HepG2 (cell line): ENCODE data around the gene OGFOD3. TPM values are rescaled to one million over a fixed set of nuclear protein-coding genes. Genes with fewer than 3 reads are reported as not detected.
A peak's percentile ranks its signal among the peaks of the same experiment; 100 is the strongest.

ENCODE experiments used
- ATAC-seq: fragments of 200-7000 bp; cut with Tn5 transposase; 3 replicates; pipeline ENCODE4 v1.9.1; 2020; ENCODE audit warnings: mild to moderate bottlenecking, moderate library complexity
- BruUV-seq: library from RNA; stranded (reverse); fragments of 400-500 nt; replicated peaks from 2 replicates; lab custom pipeline; 2021; lab: Mats Ljungman, UMichigan
- CTCF ChIA-PET: fragments of 300-600 bp; formaldehyde crosslinking; extraction: SDS; loops from one replicate; lab custom pipeline; 2021; ENCODE audit warnings: low total read pairs, inconsistent platforms, low intra/inter-chr PET ratio; lab: Yijun Ruan, JAX
- POLR2A ChIA-PET: fragments of 350-600 bp; sonication (Branson Sonifier 250); formaldehyde crosslinking; loops from one replicate; lab custom pipeline; 2020; ENCODE audit warnings: antibody characterized with exemption, inconsistent platforms; lab: Yijun Ruan, JAX
- DNase-seq: peaks from one replicate; pipeline ENCODE4 v3.0.0-alpha.2; 2015; ENCODE audit warnings: low spot score
- FAIRE-seq: peaks from 3 replicates; lab custom pipeline; 2011; peaks lifted over from hg19 to GRCh38; lab: Jason Lieb, UNC
- H2AFZ ChIP-seq: one replicate; pipeline ENCODE4 v1.6.1; 2011; ENCODE audit warnings: low read length, inconsistent platforms
- H3K27ac ChIP-seq: fragments of 300-600 bp; 3 replicates; pipeline ENCODE4 v1.8.0; 2011; ENCODE audit warnings: mixed run types, mild to moderate bottlenecking, mixed read lengths, low read length, inconsistent platforms; ENCODE audit not compliant: insufficient read depth; ENCODE audit errors: extremely low read length
- H3K27me3 ChIP-seq, 2 experiments: fragments of 200-600 bp in 1 of 2; 2 replicates in 1 of 2; 3 replicates in 1 of 2; pipeline versions ENCODE4 v1.6.0 to v1.8.0; 2011; ENCODE audit warnings: low read length in 2 of 2, mild to moderate bottlenecking in 2 of 2, moderate library complexity in 2 of 2, inconsistent platforms in 1 of 2; ENCODE audit not compliant: insufficient read depth in 2 of 2, control insufficient read depth in 1 of 2
- H3K36me3 ChIP-seq, 2 experiments: fragments of 200-600 bp in 1 of 2; replicated peaks in 1 of 2; 2 replicates in 1 of 2; 3 replicates in 1 of 2; pipeline versions ENCODE4 v1.5.1 to v1.8.0; 2011; ENCODE audit warnings: low read length in 2 of 2, inconsistent platforms in 1 of 2; ENCODE audit not compliant: insufficient read depth in 2 of 2, control insufficient read depth in 1 of 2
- H3K4me1 ChIP-seq: 2 replicates; pipeline ENCODE4 v1.5.1; 2012; ENCODE audit warnings: low read length, inconsistent platforms; ENCODE audit not compliant: insufficient read depth
- H3K4me2 ChIP-seq: 2 replicates; pipeline ENCODE4 v1.6.0; 2011; ENCODE audit warnings: low read depth, low read length, inconsistent platforms
- H3K4me3 ChIP-seq, 3 experiments: fragments of 200-600 bp in 1 of 3; sonication (generic), shearing (Covaris generic) in 1 of 3; replicated peaks in 1 of 3; 2 replicates each; pipeline ENCODE4 v1.5.1; 2011 to 2016; ENCODE audit warnings: low read length in 3 of 3, inconsistent platforms in 2 of 3, low read depth in 2 of 3, mild to moderate bottlenecking in 2 of 3, control low read depth in 1 of 3, mixed read lengths in 1 of 3; ENCODE audit not compliant: insufficient read depth in 1 of 3
- H3K79me2 ChIP-seq: one replicate; pipeline ENCODE4 v1.6.1; 2011; ENCODE audit warnings: low read length, inconsistent platforms; ENCODE audit not compliant: insufficient read depth
- H3K9ac ChIP-seq: 2 replicates; pipeline ENCODE4 v1.6.0; 2011; ENCODE audit warnings: mild to moderate bottlenecking, low read depth, low read length, inconsistent platforms; ENCODE audit not compliant: insufficient read depth
- H3K9me3 ChIP-seq: 2 replicates; pipeline ENCODE4 v1.5.1; 2012; ENCODE audit warnings: mild to moderate bottlenecking, low read length
- H4K20me1 ChIP-seq: 2 replicates; pipeline ENCODE4 v1.6.0; 2011; ENCODE audit warnings: inconsistent platforms, mild to moderate bottlenecking, low read length, moderate library complexity; ENCODE audit not compliant: insufficient read depth
- AGO2 ChIP-seq: fragments of 200-400 bp; formaldehyde crosslinking; optimal IDR thresholded peaks from 2 replicates; pipeline ENCODE3; 2017; ENCODE audit warnings: mild to moderate bottlenecking, low read depth, low read length, moderate library complexity
- GTF2F1 ChIP-seq: fragments of 150-350 bp; IDR thresholded peaks from 2 replicates; pipeline ENCODE4 v1.6.1; 2014; ENCODE audit warnings: low read length
- HNRNPL ChIP-seq: fragments of 200-400 bp; formaldehyde crosslinking; IDR thresholded peaks from 2 replicates; pipeline ENCODE4 v1.6.1; 2017; ENCODE audit warnings: mild to moderate bottlenecking, low read depth, low read length
- KLF15 ChIP-seq: sonication (generic); formaldehyde crosslinking; IDR thresholded peaks from 2 replicates; pipeline ENCODE4 v1.8.1; 2023; ENCODE audit warnings: borderline replicate concordance, mild to moderate bottlenecking, inconsistent platforms, missing genetic modification reagents, mixed read lengths
- LCORL ChIP-seq, 2 experiments: fragments of 450-650 bp in 1 of 2; sonication (generic) in 1 of 2; formaldehyde crosslinking in 1 of 2; IDR thresholded peaks; 2 replicates each; pipeline versions ENCODE4 v1.5.0 to v1.6.1; 2017 to 2020; ENCODE audit warnings: antibody characterized with exemption in 1 of 2, missing genetic modification reagents in 1 of 2
- RBAK ChIP-seq: sonication (generic); formaldehyde crosslinking; IDR thresholded peaks from 2 replicates; pipeline ENCODE4 v1.5.1; 2020; ENCODE audit warnings: mild to moderate bottlenecking, missing genetic modification reagents
- RBFOX2 ChIP-seq: fragments of 200-400 bp; formaldehyde crosslinking; IDR thresholded peaks from 2 replicates; pipeline ENCODE4 v1.6.1; 2017; ENCODE audit warnings: low read depth, mild to moderate bottlenecking, low read length
- SNAI1 ChIP-seq: sonication (generic); formaldehyde crosslinking; IDR thresholded peaks from 2 replicates; pipeline ENCODE4 v1.5.0; 2020; ENCODE audit warnings: mild to moderate bottlenecking, missing genetic modification reagents, borderline replicate concordance
- ZBTB7B ChIP-seq: sonication (generic); formaldehyde crosslinking; IDR thresholded peaks from 2 replicates; pipeline ENCODE4 v1.4.0; 2020; ENCODE audit warnings: missing genetic modification reagents
- ZNF280B ChIP-seq: sonication (generic); formaldehyde crosslinking; IDR thresholded peaks from 2 replicates; pipeline ENCODE4 v1.5.0; 2020; ENCODE audit warnings: missing genetic modification reagents, mild to moderate bottlenecking, borderline replicate concordance
- ZNF362 ChIP-seq: sonication (generic); formaldehyde crosslinking; IDR thresholded peaks from 2 replicates; pipeline ENCODE4 v1.4.0; 2020; ENCODE audit warnings: missing genetic modification reagents, mild to moderate bottlenecking, borderline replicate concordance
- ZNF570 ChIP-seq: sonication (generic); formaldehyde crosslinking; IDR thresholded peaks from 2 replicates; pipeline ENCODE4 v1.4.0; 2020; ENCODE audit warnings: mild to moderate bottlenecking, missing genetic modification reagents, borderline replicate concordance
- ZNF788 ChIP-seq: sonication (generic); formaldehyde crosslinking; IDR thresholded peaks from 2 replicates; pipeline ENCODE4 v1.5.0; 2020; ENCODE audit warnings: mild to moderate bottlenecking, missing genetic modification reagents, borderline replicate concordance
- WGBS: methylation state at CpG from one replicate; pipeline ENCODE4 v1.1.6; 2017; ENCODE audit warnings: low lambda C conversion rate; 5-methylcytosine and 5-hydroxymethylcytosine counted together
- in situ Hi-C: cut with HindIII; loops from 2 replicates; pipeline ENCODE4 v1.10.0; 2017; ENCODE audit warnings: low pct_unique_long_range_greater_than_20kb; ENCODE audit not compliant: extremely low pct_ligation_motif_present
- intact Hi-C: fragments of 100-400 bp; cut with micrococcal nuclease; formaldehyde crosslinking; loops from one replicate; pipeline ENCODE4 v1.10.0; 2022; ENCODE audit not compliant: unreplicated experiment
- polyA plus RNA-seq, 8 experiments: library from polyadenylated mRNA; depleted of rRNA in 3 of 8; stranded (reverse) in 7 of 8; unstranded in 1 of 8; fragments of >200 nt; fragmentation: Illumina TruSeq in 4 of 8; extraction: Trizol in 4 of 8; gene quantifications; 2 replicates each; pipeline versions ENCODE4 v1.2.1 to v1.2.3, GENCODE V29; 2011 to 2016; ENCODE audit warnings: low read depth in 4 of 8, missing spikeins in 1 of 8, mixed read lengths in 1 of 8; ENCODE audit not compliant: insufficient read depth in 1 of 8
- total RNA-seq, 5 experiments: library from RNA; depleted of rRNA; stranded (reverse); fragments of >200 nt; fragmentation: Illumina TruSeq; extraction: Trizol; gene quantifications; 2 replicates each; pipeline ENCODE4 v1.2.3, GENCODE V29; 2016; ENCODE audit warnings: low read depth in 1 of 5
- TF ChIP-seq, protein P1 (sequence below): sonication (generic); formaldehyde crosslinking; IDR thresholded peaks from 2 replicates; pipeline ENCODE4 v1.4.0; 2020; ENCODE audit warnings: missing genetic modification reagents

Gene OGFOD3
- total and polyA plus RNA-seq, 2 of the 13 experiments (the other 11 are each of a cell fraction or from before 2014, with no cell fraction given): 40.0 to 42.1 TPM

GRCh38 chr17:82447876-82448275, 29.5 kb upstream of the OGFOD3 start (continued):
- TF ChIP-seq ZNF362: no peak
- TF ChIP-seq ZNF570 (CRISPR knock-in tag): no peak
- TF ChIP-seq GTF2F1: no peak
- no peak for TF ChIP-seq LCORL (IDR thresholded peaks at IDR 0.05)
- TF ChIP-seq LCORL (CRISPR knock-in tag; IDR thresholded peaks at IDR 0.05): no peak

GRCh38 chr17:82446649-82447048, 28.3 kb upstream of the OGFOD3 start:
- Histone ChIP-seq H3K79me2 (peaks cover 13% of the 10 kb centered on the region), H3K4me1 (peaks cover 20% of the 10 kb centered on the region), H3K4me2 (no peak overlapping the region), H2AFZ (no peak overlapping the region), H3K9me3 (no peaks in the 10 kb centered on the region), H4K20me1 (no peaks in the 10 kb centered on the region), H3K36me3 (peaks cover 6 to 9% of the 10 kb centered on the region in 2 experiments; a peak in 4 of 5 replicates), H3K4me3 (no peak overlapping the region), H3K27ac (no peak overlapping the region), H3K27me3 (no peaks in the 10 kb centered on the region)
- ChIA-PET POLR2A (no interaction called here), CTCF (no interaction called here)
- in situ Hi-C loops (no loop called here), intact Hi-C loops (no loop called here)
- 99% methylated on average over 12 of the region's 12 CpGs for WGBS
- DNase-seq (no peak), FAIRE-seq (no peak)
- TF ChIP-seq RBAK (CRISPR knock-in tag) (no peak), KLF15 (CRISPR knock-in tag) (no peak), HNRNPL (0 out of 2 replicates have a peak, but pooled peaks have one; percentile 39), ZNF280B (0 out of 2 replicates have a peak, but pooled peaks have one; percentile 5), AGO2 (peak; percentile 16), SNAI1 (CRISPR knock-in tag) (no peak), ZBTB7B (CRISPR knock-in tag) (no peak), RBFOX2 (peak; percentile 62), ZNF788 (CRISPR knock-in tag) (no peak)
- TF ChIP-seq, protein P1, sequence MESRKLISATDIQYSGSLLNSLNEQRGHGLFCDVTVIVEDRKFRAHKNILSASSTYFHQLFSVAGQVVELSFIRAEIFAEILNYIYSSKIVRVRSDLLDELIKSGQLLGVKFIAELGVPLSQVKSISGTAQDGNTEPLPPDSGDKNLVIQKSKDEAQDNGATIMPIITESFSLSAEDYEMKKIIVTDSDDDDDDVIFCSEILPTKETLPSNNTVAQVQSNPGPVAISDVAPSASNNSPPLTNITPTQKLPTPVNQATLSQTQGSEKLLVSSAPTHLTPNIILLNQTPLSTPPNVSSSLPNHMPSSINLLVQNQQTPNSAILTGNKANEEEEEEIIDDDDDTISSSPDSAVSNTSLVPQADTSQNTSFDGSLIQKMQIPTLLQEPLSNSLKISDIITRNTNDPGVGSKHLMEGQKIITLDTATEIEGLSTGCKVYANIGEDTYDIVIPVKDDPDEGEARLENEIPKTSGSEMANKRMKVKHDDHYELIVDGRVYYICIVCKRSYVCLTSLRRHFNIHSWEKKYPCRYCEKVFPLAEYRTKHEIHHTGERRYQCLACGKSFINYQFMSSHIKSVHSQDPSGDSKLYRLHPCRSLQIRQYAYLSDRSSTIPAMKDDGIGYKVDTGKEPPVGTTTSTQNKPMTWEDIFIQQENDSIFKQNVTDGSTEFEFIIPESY (CRISPR knock-in tag): 0 out of 2 replicates have a peak, but pooled peaks have one; percentile 6
- TF ChIP-seq, all 625 proteins: peak for 5
- ATAC-seq: no peak
- BruUV-seq: no TSS peak
- H3K9ac ChIP-seq: no peak overlapping the region
